Lung (tissue), 12 donors: ENCODE measurements around the gene WFDC9. TPM values are rescaled to one million over a fixed set of nuclear protein-coding genes. Genes with fewer than 3 reads are reported as not detected.

Experiments used
- ATAC-seq: fragments of 200-7000 bp; cut with Tn5 transposase; one replicate; pipeline ENCODE4 v1.9.1; 2020; ENCODE audit warnings: moderate number of reproducible peaks; ENCODE audit not compliant: insufficient read depth, low FRiP score
- DNase-seq, 3 donors: peaks; one replicate each; pipeline ENCODE4 v3.0.0-alpha.2; 2013 to 2017
- H3K27ac ChIP-seq, 2 donors: one replicate each; pipeline ENCODE4 v1.5.1; 2013; ENCODE audit warnings: mild to moderate bottlenecking in 2 of 2, moderate library complexity in 2 of 2, control low read depth in 1 of 2, inconsistent platforms in 1 of 2, low read depth in 1 of 2, low read length in 1 of 2
- H3K27me3 ChIP-seq, 3 donors: one replicate each; pipeline ENCODE4 v1.5.1; 2013; ENCODE audit warnings: low read length in 2 of 3; ENCODE audit not compliant: control insufficient read depth in 3 of 3, insufficient read depth in 3 of 3
- H3K36me3 ChIP-seq, 4 donors: one replicate each; pipeline ENCODE4 v1.5.1; 2013; ENCODE audit warnings: low read length in 4 of 4, mild to moderate bottlenecking in 1 of 4, moderate library complexity in 1 of 4; ENCODE audit not compliant: control insufficient read depth in 4 of 4, insufficient read depth in 4 of 4
- H3K4me1 ChIP-seq, 5 donors: one replicate each; pipeline ENCODE4 v1.5.1; 2013; ENCODE audit warnings: low read length in 5 of 5, mild to moderate bottlenecking in 2 of 5, moderate library complexity in 1 of 5; ENCODE audit not compliant: control insufficient read depth in 5 of 5, insufficient read depth in 5 of 5
- H3K4me3 ChIP-seq: one replicate; pipeline ENCODE4 v1.5.1; 2013; ENCODE audit warnings: mild to moderate bottlenecking, control low read depth, moderate library complexity
- H3K9ac ChIP-seq, 2 donors: one replicate each; pipeline ENCODE4 v1.5.1; 2013; ENCODE audit warnings: low read length in 2 of 2, control low read depth in 1 of 2; ENCODE audit not compliant: insufficient read depth in 1 of 2
- H3K9me3 ChIP-seq, 4 donors: one replicate each; pipeline ENCODE4 v1.5.1; 2013; ENCODE audit warnings: low read length in 3 of 4, mild to moderate bottlenecking in 1 of 4, moderate library complexity in 1 of 4; ENCODE audit not compliant: control insufficient read depth in 4 of 4, insufficient read depth in 3 of 4
- CTCF ChIP-seq: IDR thresholded peaks from 2 replicates; pipeline ENCODE4 v1.5.1; 2012; ENCODE audit warnings: mild to moderate bottlenecking; ENCODE audit errors: control extremely low read depth, extremely low read depth
- WGBS, 2 donors: extraction: QIAGEN DNeasy Blood & Tissue Kit; methylation state at CpG; one replicate each; pipeline ENCODE4 v1.1.7; 2013; 5-methylcytosine and 5-hydroxymethylcytosine counted together
- polyA plus RNA-seq, 2 donors: library from polyadenylated mRNA; stranded (reverse); fragments of 200-250 nt; gene quantifications; one replicate each; pipeline ENCODE4 v1.2.1, GENCODE V29; 2013
- total RNA-seq, 2 donors: library from RNA; depleted of rRNA in 1 of 2; stranded (reverse); fragments of >200 nt in 1 of 2; gene quantifications; one replicate each; pipeline ENCODE4 v1.2.1, GENCODE V29; 2014 to 2021
- donor health status: control.
- donor health status: control.
- donor health status: Bipolar disorder and iron deficiency.
- donor health status: healthy.
- donor health status: DM: yes; HTN: yes; CAD: no.

The WFDC9 gene
- total and polyA plus RNA-seq, 4 donors, result not detected

- H3K27ac ChIP-seq, result no peak overlapping the region
- ATAC-seq (no peak), DNase-seq (no peak)
- no peaks in the 10 kb centered on the region for H3K4me1 ChIP-seq
- no peak overlapping the region for H3K4me3 ChIP-seq
- no peaks in the 10 kb centered on the region for H3K36me3 ChIP-seq
- TF ChIP-seq CTCF, result no peak
- no peak overlapping the region for H3K9ac ChIP-seq
- no peaks in the 10 kb centered on the region for H3K27me3 ChIP-seq
- no peaks in the 10 kb centered on the region for H3K9me3 ChIP-seq
- WGBS, 2 donors, result 68 to 69% methylated on average over 2 of the region's 2 CpGs
Measured at GRCh38 chr20:45626540-45626939, 4.5 kb downstream of the WFDC9 start.

- no peak for DNase-seq
- Histone ChIP-seq H3K9ac (no peak overlapping the region), H3K4me1 (no peaks in the 10 kb centered on the region), H3K4me3 (no peak overlapping the region), H3K36me3 (no peaks in the 10 kb centered on the region), H3K27me3 (no peaks in the 10 kb centered on the region), H3K9me3 (no peaks in the 10 kb centered on the region), H3K27ac (no peak overlapping the region)
- no peak for ATAC-seq
- TF ChIP-seq CTCF, result no peak
- 88% methylated on average over 2 of the region's 2 CpGs for WGBS, 2 donors
Measured at GRCh38 chr20:45621593-45621992, 9.5 kb downstream of the WFDC9 start.

GRCh38 chr20:45617591-45617990, 13.5 kb downstream of the WFDC9 start:
- DNase-seq (no peak), ATAC-seq (no peak)
- no peaks in the 10 kb centered on the region for H3K4me1 ChIP-seq
- no peaks in the 10 kb centered on the region for H3K36me3 ChIP-seq
- H3K27me3 ChIP-seq, result no peaks in the 10 kb centered on the region
- no peaks in the 10 kb centered on the region for H3K9me3 ChIP-seq
- H3K9ac ChIP-seq, result no peak overlapping the region
- WGBS, 2 donors, result 93 to 94% methylated on average over 2 of the region's 2 CpGs
- TF ChIP-seq CTCF, result no peak
- H3K27ac ChIP-seq, result no peak overlapping the region
- no peak overlapping the region for H3K4me3 ChIP-seq

GRCh38 chr20:45612314-45612713, 18.8 kb downstream of the WFDC9 start:
- Histone ChIP-seq H3K27me3 (no peaks in the 10 kb centered on the region), H3K4me1 (no peaks in the 10 kb centered on the region), H3K36me3 (no peaks in the 10 kb centered on the region), H3K4me3 (no peak overlapping the region), H3K9me3 (no peaks in the 10 kb centered on the region), H3K9ac (no peak overlapping the region), H3K27ac (no peak overlapping the region)
- ATAC-seq, result no peak
- no peak for TF ChIP-seq CTCF
- DNase-seq, result no peak
